WERI-Rb-1 (cell line): ENCODE data around the gene NUCB2.

Experiments used
- DNase-seq: peaks from one replicate; pipeline ENCODE4 v3.0.0-alpha.2; 2020
- H3K27ac ChIP-seq: fragments of 250-450 bp; sonication (Bioruptor Pico); 2 replicates; pipeline ENCODE4 v1.5.1; 2020; ENCODE audit warnings: mild to moderate bottlenecking, moderate library complexity
- H3K27me3 ChIP-seq: fragments of 250-450 bp; sonication (Bioruptor Pico); 2 replicates; pipeline ENCODE4 v1.5.1; 2021; ENCODE audit warnings: mild to moderate bottlenecking, low read depth, moderate library complexity; ENCODE audit not compliant: insufficient read depth, severe bottlenecking
- H3K36me3 ChIP-seq: fragments of 250-450 bp; sonication (Bioruptor Pico); 2 replicates; pipeline ENCODE4 v1.5.1; 2020; ENCODE audit warnings: mild to moderate bottlenecking, moderate library complexity
- H3K4me3 ChIP-seq: 2 replicates; pipeline ENCODE4 v1.5.1; 2011; ENCODE audit warnings: low read depth, mild to moderate bottlenecking, control low read depth, low read length
- H3K9me3 ChIP-seq: fragments of 250-450 bp; sonication (Bioruptor Pico); 2 replicates; pipeline ENCODE4 v1.5.1; 2021; ENCODE audit warnings: mild to moderate bottlenecking, moderate library complexity; ENCODE audit not compliant: severe bottlenecking
- CTCF ChIP-seq: IDR thresholded peaks from 2 replicates; pipeline ENCODE4 v1.5.1; 2011; ENCODE audit warnings: low read depth, mild to moderate bottlenecking, control low read depth, inconsistent platforms, low read length

The NUCB2 gene

GRCh38 chr11:17331669-17332068, 55.1 kb downstream of the NUCB2 start:
- no peak overlapping the region for H3K27ac ChIP-seq
- TF ChIP-seq CTCF: no peak

DNA sequence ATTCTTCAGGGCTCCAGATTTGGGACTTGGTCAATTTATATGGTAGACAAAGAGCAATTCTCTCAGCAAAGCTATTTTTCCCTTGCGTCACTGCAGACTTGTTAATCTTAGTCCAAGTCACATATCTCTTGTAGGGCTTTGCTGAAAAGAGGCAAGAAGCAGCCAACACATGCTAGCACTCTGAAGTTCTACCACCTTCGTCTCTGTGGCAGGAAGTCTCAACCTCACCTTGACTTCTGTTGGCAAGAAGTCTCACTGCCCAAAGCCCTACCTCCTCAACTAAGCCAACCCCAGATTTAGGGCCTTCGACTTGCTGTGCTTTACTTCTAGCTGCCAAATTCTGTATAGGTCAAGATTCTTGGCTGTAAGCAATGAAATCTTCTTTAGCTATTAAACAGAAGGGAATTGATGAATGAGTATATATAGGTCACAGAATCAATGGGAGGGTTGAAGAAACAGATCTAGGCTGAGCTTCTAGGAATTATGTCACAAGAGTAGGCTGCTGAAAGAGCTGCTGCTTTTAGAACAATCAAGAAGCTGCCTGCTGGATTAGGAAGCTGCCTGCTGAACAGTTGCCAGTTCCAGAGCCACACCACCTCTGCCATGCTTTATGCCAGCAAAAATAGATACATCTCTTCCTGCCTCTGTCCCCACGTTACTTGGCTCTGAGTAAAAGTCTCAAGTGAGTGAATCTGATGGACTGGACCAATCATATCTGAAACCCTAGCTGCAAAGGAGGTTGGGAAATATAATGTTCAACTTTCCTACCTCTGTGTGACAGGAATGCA, 57.5 kb downstream of the NUCB2 start:
- Histone ChIP-seq H3K4me3 (no peak overlapping the region), H3K9me3 (no peaks in the 10 kb centered on the region), H3K27me3 (no peaks in the 10 kb centered on the region), H3K27ac (no peak overlapping the region), H3K36me3 (peaks cover 3% of the 10 kb centered on the region; the same call in 1 of the 2 replicates)
- DNase-seq: no peak
- no peak for TF ChIP-seq CTCF

More at GRCh38 chr11:17331669-17332068, 55.1 kb downstream of the NUCB2 start:
- H3K9me3 ChIP-seq: no peaks in the 10 kb centered on the region
- no peak for DNase-seq
- no peaks in the 10 kb centered on the region for H3K27me3 ChIP-seq
- H3K36me3 ChIP-seq: 0 out of 2 replicates have a peak, but pooled peaks cover 3% of the 10 kb centered on the region
- H3K4me3 ChIP-seq: no peak overlapping the region

DNA sequence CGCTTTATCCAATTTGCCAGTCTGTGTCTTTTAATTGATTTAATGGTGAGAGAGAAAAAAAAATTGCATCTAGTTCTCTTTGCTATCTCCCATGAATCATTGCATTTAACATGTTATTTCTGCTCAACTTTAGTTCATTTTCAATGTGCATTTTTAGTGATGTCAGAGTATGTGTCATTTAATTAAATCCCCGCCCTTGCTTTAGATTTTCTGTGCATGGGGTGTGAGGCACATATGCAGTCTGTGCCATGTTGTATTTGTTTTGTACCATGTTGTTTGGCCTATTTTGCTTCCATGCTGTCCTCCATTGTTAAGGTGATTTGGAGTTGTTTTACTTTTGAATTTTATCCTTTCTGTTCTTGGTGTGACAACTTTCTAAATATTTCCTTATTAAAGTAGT, 66.7 kb downstream of the NUCB2 start:
- no peak overlapping the region for H3K27ac ChIP-seq
- H3K9me3 ChIP-seq: no peaks in the 10 kb centered on the region
- no peak for DNase-seq
- no peak overlapping the region for H3K4me3 ChIP-seq
- H3K27me3 ChIP-seq: no peaks in the 10 kb centered on the region
- no peaks in the 10 kb centered on the region; the same call in 1 of the 2 replicates for H3K36me3 ChIP-seq
- TF ChIP-seq CTCF: no peak

DNA sequence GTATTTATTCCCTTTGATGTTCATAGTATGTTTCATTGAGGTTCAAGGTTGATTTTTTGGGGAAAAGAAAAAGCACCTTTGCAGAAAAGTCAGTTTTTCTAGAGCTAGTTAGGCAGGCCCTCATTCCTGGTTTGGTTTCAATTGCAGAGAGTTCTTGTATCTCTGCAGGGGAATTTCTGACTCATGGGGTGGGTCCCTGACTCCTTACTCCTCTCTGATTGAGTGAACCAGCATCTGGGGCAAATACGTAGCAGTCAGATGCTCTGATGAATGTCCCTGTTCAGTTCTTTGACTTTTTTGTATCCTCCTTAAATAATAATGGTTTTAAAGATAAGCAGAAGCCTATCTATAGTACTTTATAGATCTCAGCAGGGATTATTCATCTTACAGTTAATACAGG, 67.4 kb downstream of the NUCB2 start:
- TF ChIP-seq CTCF: no peak
- H3K27ac ChIP-seq: no peak overlapping the region
- H3K36me3 ChIP-seq: no peaks in the 10 kb centered on the region; the same call in 1 of the 2 replicates
- no peak for DNase-seq
- H3K27me3 ChIP-seq: no peaks in the 10 kb centered on the region
- no peaks in the 10 kb centered on the region for H3K9me3 ChIP-seq
- no peak overlapping the region for H3K4me3 ChIP-seq

GRCh38 chr11:17347676-17348075, 71.1 kb downstream of the NUCB2 start:
- Histone ChIP-seq H3K36me3 (no peaks in the 10 kb centered on the region; the same call in 1 of the 2 replicates), H3K9me3 (no peaks in the 10 kb centered on the region), H3K27ac (no peak overlapping the region), H3K27me3 (peaks cover 7% of the 10 kb centered on the region), H3K4me3 (no peak overlapping the region)
- TF ChIP-seq CTCF: no peak
- no peak for DNase-seq
